ENCODE results near the gene VPS13C.

- no peak for TF ChIP-seq REST (IDR thresholded peaks at IDR 0.05; ENCODE audit: unreplicated experiment)
- no peak for TF ChIP-seq CTCF (conservative IDR thresholded peaks at IDR 0.05; ENCODE audit: low read depth in 2 of 2)
- no peak for TF ChIP-seq CREB1 (CRISPR knock-in tag; IDR thresholded peaks at IDR 0.05; ENCODE audit: low read depth)
- TF ChIP-seq EZH2phosphoT487 (IDR thresholded peaks at IDR 0.05; ENCODE audit: unreplicated experiment) = no peak
- no peak for TF ChIP-seq ZNF331 (CRISPR knock-in tag; IDR thresholded peaks at IDR 0.05; ENCODE audit: low read depth)
- TF ChIP-seq POLR2AphosphoS5 (IDR thresholded peaks at IDR 0.05; ENCODE audit: low read depth) = no peak
- TF ChIP-seq STAT1 (IDR thresholded peaks at IDR 0.05; ENCODE audit: unreplicated experiment) = no peak
- no peak for TF ChIP-seq ETS1 (IDR thresholded peaks at IDR 0.05)
- TF ChIP-seq EZH2 (IDR thresholded peaks at IDR 0.05; ENCODE audit: low read depth, unreplicated experiment) = no peak
- no peak for TF ChIP-seq ZNF114 (CRISPR knock-in tag; IDR thresholded peaks at IDR 0.05)
- no peak for TF ChIP-seq NANOG (IDR thresholded peaks at IDR 0.05; ENCODE audit: borderline replicate concordance)
- TF ChIP-seq JUNB (IDR thresholded peaks at IDR 0.05; ENCODE audit: unreplicated experiment) = no peak
- no peak for TF ChIP-seq ZNF462 (CRISPR knock-in tag; IDR thresholded peaks at IDR 0.05)
Measured at GRCh38 chr15:61994216-61994615, 66.0 kb downstream of the VPS13C start.

Measured in GM23338 (cell line).